Testis (tissue), 3 donors: ENCODE results near the gene TTC22. TPM values are rescaled to one million over a fixed set of nuclear protein-coding genes. Genes with fewer than 3 reads are reported as not detected.

Experiments used
- DNase-seq: peaks from one replicate; pipeline ENCODE4 v3.0.0-alpha.2; 2019
- H3K27ac ChIP-seq, 2 donors: fragments of 200-600 bp; sonication (generic); one replicate each; pipeline ENCODE4 v1.5.1; 2019
- H3K27me3 ChIP-seq: fragments of 200-600 bp; sonication (generic); one replicate; pipeline ENCODE4 v1.5.1; 2019
- H3K36me3 ChIP-seq: fragments of 200-600 bp; sonication (generic); one replicate; pipeline ENCODE4 v1.5.1; 2017; ENCODE audit warnings: low read depth; ENCODE audit errors: missing control alignments
- H3K4me1 ChIP-seq: fragments of 200-600 bp; sonication (generic); one replicate; pipeline ENCODE4 v1.5.1; 2019
- H3K4me3 ChIP-seq, 2 donors: fragments of 200-600 bp; sonication (generic); one replicate each; pipeline ENCODE4 v1.5.1; 2017 to 2019
- H3K9me3 ChIP-seq: fragments of 200-600 bp; sonication (generic); one replicate; pipeline ENCODE4 v1.5.1; 2017
- POLR2A ChIP-seq: fragments of 450-650 bp; IDR thresholded peaks from one replicate; pipeline ENCODE4 v1.6.1; 2017; ENCODE audit warnings: antibody characterized with exemption, mild to moderate bottlenecking, moderate library complexity
- WGBS, 2 donors: methylation state at CpG; one replicate each; pipeline ENCODE4 v1.1.5; 2018; 5-methylcytosine and 5-hydroxymethylcytosine counted together
- intact Hi-C: fragments of 100-400 bp; cut with DNase I; formaldehyde crosslinking; loops from one replicate; pipeline ENCODE4 v1.15.1; 2023; ENCODE audit warnings: low total_unique reads
- polyA plus RNA-seq: library from polyadenylated mRNA; stranded (reverse); fragments of 350-450 nt; fragmentation: Illumina TruSeq; extraction: RNeasy Lipid Tissue Mini Kit (QIAGEN cat#74804); gene quantifications from one replicate; pipeline ENCODE4 v1.2.3, GENCODE V29; 2014; ENCODE audit warnings: low read depth, low replicate concordance; ENCODE audit not compliant: insufficient read depth
- total RNA-seq, 2 donors: library from RNA; depleted of rRNA; stranded (reverse); fragments of >200 nt; gene quantifications; one replicate each; pipeline ENCODE4 v1.2.3, GENCODE V29; 2016
- TF ChIP-seq, protein P1 (sequence below), 3 experiments: fragments of 450-650 bp in 2 of 3; fragments of 200-600 bp in 1 of 3; sonication (generic) in 1 of 3; IDR thresholded peaks; one replicate each; pipeline ENCODE4 v1.5.1; 2016 to 2019; ENCODE audit warnings: antibody characterized with exemption in 3 of 3, mild to moderate bottlenecking in 2 of 3, moderate library complexity in 1 of 3

TTC22 gene
- total and polyA plus RNA-seq, 3 donors from 2014 or later: 0.94 to 2.4 (median 1.7) TPM

DNA sequence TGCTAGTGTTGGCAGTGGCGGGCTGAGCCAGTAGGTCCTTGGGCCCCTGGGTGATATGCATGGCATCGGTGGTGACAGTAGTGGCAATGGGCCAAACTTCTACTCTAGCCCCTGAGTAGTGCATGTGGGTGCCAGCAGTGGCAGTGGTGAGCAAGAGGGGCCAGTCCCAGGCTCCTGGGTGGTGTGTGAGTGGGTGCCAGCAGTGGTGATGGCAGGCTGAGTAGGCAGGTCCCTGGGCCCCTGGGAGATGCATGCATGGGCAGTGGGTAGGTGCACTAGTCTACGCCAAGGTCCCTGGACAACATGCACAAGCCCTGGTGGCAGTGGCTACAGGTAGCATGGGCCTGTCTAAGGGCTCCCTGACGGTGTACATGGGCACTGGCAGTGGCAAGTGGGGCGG lies 24.6 kb upstream of the TTC22 start:
- no peak overlapping the region for H3K27ac ChIP-seq
- H3K4me3 ChIP-seq: no peak overlapping the region
- H3K36me3 ChIP-seq: no peaks in the 10 kb centered on the region
- whole genome bisulfite sequencing, 2 donors: 100% methylated on average over 2 to 5 of the region's 5 CpGs
- intact Hi-C loops: no loop called here
- H3K27me3 ChIP-seq: no peaks in the 10 kb centered on the region
- no peaks in the 10 kb centered on the region for H3K4me1 ChIP-seq
- H3K9me3 ChIP-seq: no peaks in the 10 kb centered on the region
- DNase-seq: no peak
- TF ChIP-seq, protein P1, sequence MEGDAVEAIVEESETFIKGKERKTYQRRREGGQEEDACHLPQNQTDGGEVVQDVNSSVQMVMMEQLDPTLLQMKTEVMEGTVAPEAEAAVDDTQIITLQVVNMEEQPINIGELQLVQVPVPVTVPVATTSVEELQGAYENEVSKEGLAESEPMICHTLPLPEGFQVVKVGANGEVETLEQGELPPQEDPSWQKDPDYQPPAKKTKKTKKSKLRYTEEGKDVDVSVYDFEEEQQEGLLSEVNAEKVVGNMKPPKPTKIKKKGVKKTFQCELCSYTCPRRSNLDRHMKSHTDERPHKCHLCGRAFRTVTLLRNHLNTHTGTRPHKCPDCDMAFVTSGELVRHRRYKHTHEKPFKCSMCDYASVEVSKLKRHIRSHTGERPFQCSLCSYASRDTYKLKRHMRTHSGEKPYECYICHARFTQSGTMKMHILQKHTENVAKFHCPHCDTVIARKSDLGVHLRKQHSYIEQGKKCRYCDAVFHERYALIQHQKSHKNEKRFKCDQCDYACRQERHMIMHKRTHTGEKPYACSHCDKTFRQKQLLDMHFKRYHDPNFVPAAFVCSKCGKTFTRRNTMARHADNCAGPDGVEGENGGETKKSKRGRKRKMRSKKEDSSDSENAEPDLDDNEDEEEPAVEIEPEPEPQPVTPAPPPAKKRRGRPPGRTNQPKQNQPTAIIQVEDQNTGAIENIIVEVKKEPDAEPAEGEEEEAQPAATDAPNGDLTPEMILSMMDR (IDR thresholded peaks at IDR 0.05): no peak
- no peak for TF ChIP-seq POLR2A

DNA sequence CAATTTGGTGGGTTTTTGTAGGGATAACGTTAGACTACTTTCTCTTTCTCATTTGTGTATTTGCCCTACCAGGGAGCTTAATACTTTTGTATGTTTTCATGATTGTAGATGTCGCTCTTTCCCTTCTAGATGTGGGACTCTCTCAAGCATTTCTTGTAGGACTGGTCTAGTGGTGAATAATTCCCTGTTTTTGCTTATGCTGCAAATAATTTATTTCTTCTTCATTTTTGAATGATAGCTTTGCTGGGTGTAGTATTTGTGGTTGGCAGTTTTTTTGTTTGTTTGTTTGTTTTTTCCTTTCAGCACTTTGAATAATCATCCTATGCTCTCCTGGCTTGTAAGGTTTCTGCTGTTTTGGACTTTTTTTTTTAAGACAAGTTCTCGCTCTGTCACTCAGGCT lies 22.5 kb upstream of the TTC22 start:
- no peaks in the 10 kb centered on the region for H3K36me3 ChIP-seq
- H3K27ac ChIP-seq: no peak overlapping the region
- intact Hi-C loops: no loop called here
- 82 to 92% methylated on average over 3 of the region's 3 CpGs for WGBS, 2 donors
- H3K4me1 ChIP-seq: no peaks in the 10 kb centered on the region
- no peak overlapping the region for H3K4me3 ChIP-seq
- no peak for DNase-seq
- TF ChIP-seq, protein P1 (IDR thresholded peaks at IDR 0.05): no peak
- TF ChIP-seq POLR2A: no peak
- no peaks in the 10 kb centered on the region for H3K27me3 ChIP-seq
- no peaks in the 10 kb centered on the region for H3K9me3 ChIP-seq

DNA sequence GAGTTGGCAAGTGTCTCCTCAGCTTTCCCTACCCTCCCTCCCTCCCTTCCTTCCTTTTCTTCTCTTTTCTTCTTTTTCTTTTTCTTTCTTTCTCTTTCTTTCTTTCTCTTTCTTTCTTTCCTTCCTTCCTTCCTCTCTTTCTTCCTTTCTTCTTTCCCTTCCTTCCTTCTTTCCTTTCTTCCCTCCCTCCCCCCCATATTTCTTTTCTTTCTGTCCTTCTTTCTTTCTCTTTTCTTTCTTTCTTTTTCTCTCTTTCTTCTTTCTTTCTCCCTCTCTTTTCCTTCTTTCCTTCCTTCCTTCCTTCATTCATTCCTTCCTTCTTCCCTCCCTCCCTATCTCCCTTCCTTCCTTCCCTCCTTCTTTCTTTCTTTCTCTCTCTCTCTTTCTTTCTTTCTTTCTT lies 18.6 kb upstream of the TTC22 start:
- Histone ChIP-seq H3K4me3 (no peak overlapping the region), H3K27me3 (no peaks in the 10 kb centered on the region), H3K27ac (no peak overlapping the region), H3K36me3 (no peaks in the 10 kb centered on the region), H3K9me3 (no peaks in the 10 kb centered on the region), H3K4me1 (no peaks in the 10 kb centered on the region)
- intact Hi-C loops: no loop called here
- no peak for DNase-seq
- TF ChIP-seq, protein P1 (IDR thresholded peaks at IDR 0.05): no peak
- TF ChIP-seq POLR2A: no peak

DNA sequence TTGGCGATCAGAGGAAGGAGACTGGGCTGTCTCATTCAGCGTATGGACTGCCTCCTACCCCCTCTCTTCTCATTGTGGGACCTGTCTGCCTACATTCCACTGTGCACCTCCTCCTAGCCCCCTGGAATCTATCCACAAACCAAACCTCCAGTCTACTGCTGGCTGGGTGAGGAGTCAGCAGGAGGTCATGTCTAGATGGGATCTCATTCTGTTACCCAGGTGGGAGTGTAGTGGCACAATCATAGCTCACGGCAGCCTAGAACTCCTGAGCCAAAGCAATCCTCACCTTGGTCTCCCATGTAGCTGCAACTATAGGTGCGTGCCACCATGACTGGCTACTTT lies 18.0 kb upstream of the TTC22 start:
- intact Hi-C loops: no loop called here
- no peak for DNase-seq
- 94 to 98% methylated on average over 4 of the region's 4 CpGs for WGBS, 2 donors
- Histone ChIP-seq H3K27ac (no peak overlapping the region), H3K27me3 (no peaks in the 10 kb centered on the region), H3K4me1 (no peaks in the 10 kb centered on the region), H3K4me3 (no peak overlapping the region), H3K9me3 (no peaks in the 10 kb centered on the region), H3K36me3 (no peaks in the 10 kb centered on the region)
- no peak for TF ChIP-seq POLR2A
- TF ChIP-seq, protein P1 (IDR thresholded peaks at IDR 0.05): no peak

DNA sequence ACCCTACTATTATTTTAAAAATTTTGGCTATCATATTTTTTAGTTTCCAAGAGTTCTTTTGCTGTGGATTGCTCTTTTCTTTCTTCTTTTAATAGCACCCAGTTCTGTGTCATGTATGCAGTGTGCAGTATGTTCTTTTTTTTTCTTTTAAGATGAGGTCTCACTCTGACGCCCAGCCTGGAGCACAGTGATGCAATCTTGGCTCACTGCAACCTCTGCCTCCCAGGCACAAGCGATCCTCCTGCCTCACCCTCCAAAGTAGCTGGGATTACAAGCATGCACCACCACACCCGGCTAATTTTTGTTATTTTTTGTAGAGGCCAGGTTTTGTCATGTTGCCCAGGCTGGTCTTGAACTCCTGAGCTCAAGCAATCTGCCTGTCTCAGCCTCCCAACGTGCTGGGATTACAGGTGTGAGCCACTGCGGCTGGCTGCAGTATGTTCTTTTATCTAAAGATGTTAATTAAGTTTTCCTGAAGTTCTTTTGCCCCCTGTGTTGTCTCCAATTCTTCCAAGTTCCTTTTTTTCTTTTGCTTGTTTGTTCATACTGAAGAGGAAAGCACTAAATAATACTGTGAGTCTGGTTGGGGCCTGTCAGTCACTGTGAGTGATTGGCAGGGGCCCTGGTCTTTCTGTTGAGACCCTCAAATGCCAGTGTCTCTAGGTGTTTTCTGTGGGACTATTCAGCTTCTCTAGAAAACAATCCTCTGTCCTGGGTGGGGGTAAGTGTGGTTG lies 17.5 kb upstream of the TTC22 start:
- H3K4me1 ChIP-seq: no peaks in the 10 kb centered on the region
- WGBS, 2 donors: 58 to 66% methylated on average over 5 of the region's 5 CpGs
- TF ChIP-seq, protein P1 (IDR thresholded peaks at IDR 0.05): no peak
- TF ChIP-seq POLR2A: no peak
- no peaks in the 10 kb centered on the region for H3K9me3 ChIP-seq
- no peak overlapping the region for H3K4me3 ChIP-seq
- no peaks in the 10 kb centered on the region for H3K36me3 ChIP-seq
- H3K27me3 ChIP-seq: no peaks in the 10 kb centered on the region
- no peak overlapping the region for H3K27ac ChIP-seq
- no peak for DNase-seq
- intact Hi-C loops: no loop called here
